Esophagus mucosa (tissue), 1 donor: Measurements from ENCODE around the gene B4GALT3. TPM values are rescaled to one million over a fixed set of nuclear protein-coding genes. Genes with fewer than 3 reads are reported as not detected.

Source experiments
- ATAC-seq: fragments of 200-7000 bp; cut with Tn5 transposase; one replicate; pipeline ENCODE4 v1.9.1; 2020
- total RNA-seq: library from RNA; stranded (reverse); gene quantifications from one replicate; pipeline ENCODE4 v1.2.4, GENCODE V29; 2023
- donor health status: DM: yes; HTN: yes; CAD: no.

The B4GALT3 gene
- total RNA-seq, 1 donor from 2014 or later: 17.7 TPM

- ATAC-seq: no peak
Observed at GRCh38 chr1:161161652-161162051, 15.7 kb downstream of the B4GALT3 start.

DNA sequence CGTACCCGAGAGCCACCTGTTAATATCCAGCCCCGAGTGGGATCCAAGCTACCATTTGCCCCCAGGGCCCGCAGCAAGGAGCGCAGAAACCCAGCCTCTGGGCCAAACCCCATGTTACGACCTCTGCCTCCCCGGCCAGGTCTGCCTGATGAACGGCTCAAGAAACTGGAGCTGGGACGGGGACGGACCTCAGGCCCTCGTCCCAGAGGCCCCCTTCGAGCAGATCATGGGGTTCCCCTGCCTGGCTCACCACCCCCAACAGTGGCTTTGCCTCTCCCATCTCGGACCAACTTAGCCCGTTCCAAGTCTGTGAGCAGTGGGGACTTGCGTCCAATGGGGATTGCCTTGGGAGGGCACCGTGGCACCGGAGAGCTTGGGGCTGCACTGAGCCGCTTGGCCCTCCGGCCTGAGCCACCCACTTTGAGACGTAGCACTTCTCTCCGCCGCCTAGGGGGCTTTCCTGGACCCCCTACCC is 16.6 kb downstream of the B4GALT3 start:
- no peak for ATAC-seq

- ATAC-seq: no peak
Observed at GRCh38 chr1:161159913-161160243, 17.4 kb downstream of the B4GALT3 start.

DNA sequence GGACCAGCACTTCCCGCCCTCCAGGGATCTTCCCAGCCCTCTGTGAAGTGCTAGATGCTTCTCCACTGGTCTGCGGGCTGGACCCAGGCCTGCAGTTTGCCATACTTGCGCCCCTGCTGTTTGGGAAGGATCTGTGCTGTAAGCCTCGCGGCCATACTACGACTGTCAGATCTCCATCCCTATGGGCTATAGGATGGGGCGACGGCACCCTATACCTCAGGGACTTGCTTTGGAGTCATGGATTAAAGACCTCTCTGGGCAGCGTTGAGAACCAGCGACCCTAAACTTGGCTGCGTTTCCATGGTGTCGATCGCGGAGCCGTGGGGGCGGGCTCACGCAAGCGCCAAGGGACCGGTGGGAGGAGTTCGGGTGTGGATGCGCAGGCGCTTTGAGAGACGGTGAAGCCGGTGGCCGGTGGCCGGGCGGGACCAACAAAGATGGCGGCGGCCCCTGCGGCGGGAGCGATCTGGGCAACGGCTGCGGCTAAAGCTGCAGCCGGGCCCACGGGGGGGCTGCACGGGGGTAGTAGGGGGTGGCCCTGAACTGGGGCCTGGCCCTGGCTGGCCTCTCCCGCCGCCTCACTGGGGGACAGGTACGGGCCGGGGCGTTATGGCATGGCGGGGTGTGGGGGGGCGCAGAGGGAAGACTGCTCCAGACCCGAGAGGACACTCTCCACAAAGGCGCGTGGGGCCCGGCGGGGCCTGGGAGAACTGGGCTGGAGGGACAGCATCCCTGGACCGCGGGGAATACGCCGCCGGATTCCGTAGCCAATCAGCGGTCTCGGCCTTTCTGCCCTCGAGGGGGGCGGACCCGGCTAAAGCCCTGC is 18.0 kb downstream of the B4GALT3 start, which contains the start of gene USP21:
Gene USP21 (plus strand): TSS at position 414 of the 826 bp plus-strand sequence. CDS start 1,141 bp downstream, outside the sequence.
- ATAC-seq: peak; percentile 90

DNA sequence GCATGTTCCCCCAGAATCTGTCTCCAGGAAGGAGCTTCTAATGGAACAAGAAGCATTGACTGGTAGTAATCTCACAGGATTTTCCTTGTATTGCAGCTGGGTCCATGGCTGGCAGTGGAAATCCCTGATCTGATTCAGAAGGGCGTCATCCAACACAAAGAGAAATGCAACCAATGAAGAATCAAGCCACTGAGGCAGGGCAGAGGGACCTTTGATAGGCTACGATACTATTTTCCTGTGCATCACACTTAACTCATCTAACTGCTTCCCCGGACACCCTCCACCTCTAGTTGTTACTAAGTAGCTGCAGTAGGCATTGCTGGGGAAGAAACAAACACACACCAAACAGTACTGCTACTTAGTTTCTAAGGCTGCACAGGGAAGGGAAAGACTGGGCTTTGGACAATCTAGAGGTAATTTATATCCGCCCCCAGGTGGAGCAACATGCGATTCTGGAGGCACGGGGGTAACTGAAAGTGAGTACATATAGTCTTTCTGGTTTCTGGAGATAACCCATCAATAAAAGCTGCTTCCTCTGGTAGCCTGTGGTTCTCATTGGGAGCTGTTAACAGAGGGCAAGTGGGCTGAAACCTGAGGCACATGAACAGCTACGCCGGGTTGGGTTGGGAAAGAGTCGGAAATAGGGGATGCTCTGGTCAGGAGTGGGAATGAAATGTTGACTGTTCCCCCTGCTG is 18.8 kb downstream of the B4GALT3 start:
- no peak for ATAC-seq

DNA sequence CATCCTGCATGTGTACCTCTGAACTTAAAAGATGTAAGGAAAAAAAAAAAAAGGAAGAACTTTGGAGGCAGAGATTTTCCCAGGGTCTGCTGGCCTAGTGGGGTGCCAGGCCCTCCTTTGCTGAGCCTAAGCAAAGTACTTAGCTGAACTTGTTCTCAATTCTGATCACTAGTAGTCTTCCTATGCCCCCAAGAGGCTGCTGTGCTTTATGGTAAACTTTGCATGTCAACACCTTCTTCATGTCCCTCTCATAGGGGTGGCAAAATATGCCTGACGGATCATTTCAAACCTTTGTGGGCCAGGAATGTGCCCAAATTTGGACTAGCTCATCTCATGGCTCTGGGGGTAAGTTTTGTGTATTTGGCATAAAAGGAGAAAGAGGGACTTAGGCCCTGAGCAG is 19.4 kb downstream of the B4GALT3 start:
- no peak for ATAC-seq

- peak; percentile 83 for ATAC-seq
Observed at GRCh38 chr1:161153682-161154337, 23.5 kb downstream of the B4GALT3 start, which contains the start of gene UFC1. Gene UFC1, plus strand, starts transcription at chr1:161153978. Its CDS starts 20 bp downstream, at chr1:161153998.

DNA sequence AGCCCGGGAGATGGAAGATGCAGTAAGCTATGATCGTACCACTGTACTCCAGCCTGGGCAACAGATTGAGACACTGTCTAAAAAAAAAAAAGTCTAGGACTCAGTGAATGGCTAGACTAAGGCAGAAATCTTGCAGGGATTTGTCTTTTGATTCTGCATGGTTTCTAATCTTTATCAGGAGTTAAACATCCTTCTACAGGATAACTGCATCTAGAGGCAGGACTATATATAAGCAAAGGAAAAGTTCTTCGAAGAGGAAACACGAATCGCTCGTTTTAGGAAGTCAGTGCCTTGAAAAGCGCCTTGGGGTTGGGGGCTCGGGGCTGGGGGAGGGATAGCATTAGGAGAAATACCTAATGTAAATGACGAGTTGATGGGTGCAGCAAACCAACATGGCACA is 24.1 kb downstream of the B4GALT3 start:
- no peak for ATAC-seq

GRCh38 chr1:161145832-161146231 is 31.5 kb downstream of the B4GALT3 start:
- no peak for ATAC-seq

DNA sequence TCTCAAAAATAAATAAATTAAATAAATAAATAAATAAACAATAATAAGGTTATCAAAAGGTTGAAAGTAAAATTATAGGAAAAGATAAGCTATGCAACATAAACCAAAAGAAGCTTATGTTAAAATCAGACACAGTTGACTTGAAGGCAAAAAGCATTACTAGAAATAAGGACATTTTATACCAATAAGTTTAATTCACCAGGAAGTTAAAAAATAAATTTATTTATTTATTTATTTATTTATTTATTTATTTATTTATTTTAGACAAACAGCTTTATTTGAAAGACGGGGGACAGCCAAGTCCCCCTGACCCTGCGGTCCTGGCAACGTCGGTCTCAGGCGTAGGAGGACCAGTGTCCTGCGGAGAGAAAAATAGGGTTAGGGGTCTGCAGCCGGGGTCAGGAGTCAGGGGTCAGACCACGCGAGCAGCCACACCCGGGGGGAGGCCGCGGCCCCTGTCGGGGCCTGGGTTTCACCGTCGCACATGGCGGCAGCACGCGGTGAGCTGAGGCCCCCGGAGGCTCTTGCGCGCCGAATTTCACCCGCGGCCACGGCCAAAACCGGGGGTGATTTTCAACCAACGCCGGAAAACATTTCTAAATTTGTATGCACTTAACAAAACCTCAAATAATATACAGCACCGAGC is 36.4 kb downstream of the B4GALT3 start:
- ATAC-seq: no peak

DNA sequence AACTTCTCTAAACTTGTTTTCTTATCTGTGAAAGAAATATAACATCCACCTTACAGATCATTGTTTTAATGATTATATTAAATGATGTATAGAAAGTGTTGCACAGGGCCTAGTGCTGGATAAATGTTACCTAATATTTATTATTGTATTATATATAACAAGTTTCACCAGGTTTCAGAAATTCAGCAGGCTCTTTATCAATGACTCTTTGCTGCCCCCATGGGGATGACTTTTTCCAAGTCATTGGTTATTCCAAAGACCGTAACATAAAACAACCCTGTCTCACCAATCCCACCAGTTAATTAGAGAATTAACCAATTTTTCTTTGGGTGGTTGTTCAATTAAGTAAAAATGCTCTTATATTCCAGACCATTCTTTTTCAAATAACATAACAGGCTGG is 37.5 kb downstream of the B4GALT3 start:
- ATAC-seq: peak; percentile 73

DNA sequence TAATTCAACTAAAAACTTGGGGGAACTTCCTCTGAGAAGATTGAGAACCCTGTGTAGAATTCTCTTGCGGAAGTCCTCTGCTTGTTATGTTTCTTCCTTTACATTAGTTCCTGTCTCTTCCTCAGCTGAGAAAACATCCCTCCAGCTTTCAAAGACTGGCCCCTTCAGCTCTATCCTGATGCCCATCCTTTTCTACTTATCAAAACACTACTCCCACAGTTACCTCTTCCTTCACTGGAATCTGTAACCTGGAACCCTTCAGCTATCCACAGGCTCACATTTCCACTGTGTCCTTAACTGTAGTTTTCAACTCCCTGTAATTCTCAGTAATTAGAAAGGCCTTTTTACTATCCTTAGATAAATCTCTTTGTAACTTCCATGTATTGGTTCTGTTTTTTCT is 38.9 kb downstream of the B4GALT3 start:
- ATAC-seq: no peak

DNA sequence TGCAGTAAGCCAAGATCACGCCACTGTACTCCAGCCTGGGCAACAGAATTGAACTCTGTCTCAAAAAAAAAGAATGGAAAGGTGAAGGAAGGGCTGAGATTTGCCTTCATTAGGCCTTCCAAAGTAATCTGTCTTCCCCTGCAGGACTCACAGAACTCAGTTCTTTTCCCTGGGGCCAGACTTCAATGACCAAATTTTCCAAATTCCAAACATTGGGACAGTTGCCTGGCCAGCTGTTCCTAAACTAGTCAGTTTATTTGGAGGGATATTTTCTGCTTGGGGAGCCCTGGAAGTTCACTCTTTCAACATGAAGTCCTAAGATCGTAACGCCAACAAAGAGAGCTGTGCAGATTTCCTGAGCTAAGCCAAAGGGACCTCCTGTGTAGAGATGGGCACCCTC is 39.4 kb downstream of the B4GALT3 start:
- ATAC-seq: no peak

DNA sequence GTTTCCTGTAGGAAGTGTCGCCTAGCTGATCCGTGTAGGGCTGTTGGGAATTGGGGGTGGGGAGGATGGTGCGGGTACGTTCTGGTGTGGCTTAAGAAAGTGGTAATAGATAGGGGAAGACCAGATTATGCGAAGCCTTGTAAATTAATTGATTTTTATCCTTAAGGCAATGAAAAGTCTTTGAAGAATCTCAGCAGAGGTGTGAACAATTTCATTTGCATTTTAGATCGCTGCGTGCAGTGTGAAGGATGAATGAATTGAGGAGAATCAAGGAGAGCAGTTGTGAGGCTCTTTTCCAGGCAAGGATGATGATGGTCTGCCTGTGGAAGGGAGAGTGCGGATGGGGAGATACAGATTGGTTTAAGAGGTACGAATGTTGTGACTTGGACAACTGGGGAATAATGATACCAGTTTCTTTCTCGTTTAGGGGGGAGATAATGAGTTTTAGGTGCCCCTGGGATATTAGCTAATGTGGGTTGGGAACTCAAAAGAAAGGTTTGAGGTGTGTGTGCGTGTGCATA is 44.0 kb downstream of the B4GALT3 start:
- ATAC-seq: no peak

DNA sequence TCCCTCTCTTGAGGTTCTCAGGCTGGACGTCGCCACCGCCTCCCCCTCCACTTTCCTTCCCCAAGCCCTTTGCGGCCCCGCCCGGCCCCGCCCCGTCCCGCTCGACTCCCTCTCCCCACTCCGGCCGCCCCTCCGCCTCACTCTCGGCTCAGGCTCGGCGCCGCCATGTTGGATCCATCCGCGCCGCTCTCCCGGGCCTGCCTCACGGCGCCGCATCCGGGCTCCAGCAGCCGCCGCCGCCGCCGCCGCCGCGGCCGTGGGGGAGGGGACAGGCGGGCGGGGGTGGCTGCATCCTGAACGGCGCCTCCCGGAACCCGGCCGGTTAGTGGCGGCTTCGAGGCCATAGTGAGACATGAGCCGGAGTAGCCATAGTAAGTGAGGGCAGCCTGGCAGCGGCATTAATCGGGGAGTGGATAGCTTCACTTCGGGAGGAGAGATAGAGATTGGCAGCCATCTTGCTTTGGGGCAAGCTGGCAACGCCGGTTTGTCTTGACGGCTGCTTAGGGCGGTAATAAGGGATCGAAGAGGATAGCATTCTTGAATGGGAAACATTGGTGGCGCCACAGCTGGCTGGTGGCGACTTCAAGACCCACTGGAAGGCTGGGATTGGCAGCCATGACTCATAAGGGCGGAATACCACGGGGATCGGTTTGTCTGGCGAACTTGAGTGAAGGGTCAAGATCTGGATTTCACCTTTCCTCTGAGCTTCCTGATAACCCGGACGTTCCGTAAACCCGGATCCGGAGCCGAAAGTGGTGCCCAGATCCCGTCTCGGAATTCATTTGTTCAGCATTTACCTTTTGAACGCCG is 44.7 kb downstream of the B4GALT3 start, which contains the start of gene DEDD:
Gene DEDD (minus strand): TSS at position 258 of the 810 bp plus-strand sequence. CDS start 8,205 bp downstream, outside the sequence.
- ATAC-seq: peak; percentile 95

GRCh38 chr1:161131523-161132409 is 45.5 kb downstream of the B4GALT3 start:
- no peak for ATAC-seq

DNA sequence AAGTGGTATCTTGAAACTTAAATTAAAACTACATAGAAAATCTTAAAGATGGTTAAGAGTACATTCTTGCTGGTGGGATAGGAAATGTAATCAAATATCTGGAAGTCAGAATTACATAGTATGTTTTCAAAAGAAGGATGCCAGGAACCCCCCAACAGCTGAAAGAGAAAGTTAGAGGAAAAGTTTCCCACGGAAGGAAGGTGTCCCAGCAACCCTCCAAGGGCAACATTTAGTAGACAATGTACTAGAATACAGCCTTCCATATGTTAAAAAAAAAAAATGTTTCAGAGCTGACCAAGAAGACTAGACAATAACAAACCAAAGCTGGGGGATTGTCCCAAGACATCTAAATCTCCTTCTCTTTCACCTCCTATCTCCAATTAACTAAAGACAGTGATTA is 47.0 kb downstream of the B4GALT3 start:
- no peak for ATAC-seq

- no peak for ATAC-seq
Observed at GRCh38 chr1:161128591-161129420, 48.5 kb downstream of the B4GALT3 start.

DNA sequence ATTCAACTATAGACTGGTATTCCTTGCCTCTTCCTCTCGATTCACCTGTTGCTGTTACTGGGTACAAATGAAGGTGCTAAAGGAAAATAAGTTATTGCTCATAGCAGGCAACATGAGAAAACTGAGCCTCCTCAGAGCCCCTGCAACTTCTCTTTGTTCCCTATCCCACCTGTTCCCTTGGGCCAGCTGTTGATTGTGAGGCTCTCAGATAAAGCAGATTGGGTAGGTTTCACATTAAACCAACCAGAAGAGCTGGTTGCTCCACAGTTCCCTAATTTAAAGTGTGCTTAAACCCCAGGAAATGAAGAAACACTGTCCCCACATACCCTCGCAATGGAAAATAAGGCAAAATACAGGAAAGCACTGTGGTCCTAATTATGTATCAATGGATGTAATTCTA is 49.7 kb downstream of the B4GALT3 start:
- ATAC-seq: no peak
